Keratinocyte (primary cell): ENCODE results near the gene LPXN. TPM values are rescaled to one million over a fixed set of nuclear protein-coding genes. Genes with fewer than 3 reads are reported as not detected.
A peak's percentile ranks its signal among the peaks of the same experiment; 100 is the strongest.

Experiments used
- DNase-seq: peaks from one replicate; pipeline ENCODE4 v3.0.0-alpha.2; 2011; ENCODE audit warnings: low read depth, missing footprints, low spot score
- FAIRE-seq: peaks from 2 replicates; lab custom pipeline; 2011; peaks lifted over from hg19 to GRCh38; lab: Jason Lieb, UNC
- H2AFZ ChIP-seq: 2 replicates; pipeline ENCODE4 v1.6.0; 2012; ENCODE audit warnings: low read length, control low read depth, inconsistent platforms; ENCODE audit not compliant: control insufficient read depth
- H3K27ac ChIP-seq: 2 replicates; pipeline ENCODE4 v1.5.1; 2011; ENCODE audit warnings: low read length; ENCODE audit not compliant: control insufficient read depth, insufficient read depth
- H3K27me3 ChIP-seq: 3 replicates; pipeline ENCODE4 v1.6.0; 2011; ENCODE audit warnings: low read length; ENCODE audit not compliant: control insufficient read depth, insufficient read depth; ENCODE audit errors: extremely low read depth
- H3K36me3 ChIP-seq, 2 experiments: 2 replicates in 1 of 2; 3 replicates in 1 of 2; pipeline ENCODE4 v1.5.1; 2011; ENCODE audit warnings: low read length in 2 of 2, mild to moderate bottlenecking in 1 of 2; ENCODE audit not compliant: control insufficient read depth in 2 of 2, insufficient read depth in 2 of 2; ENCODE audit errors: extremely low read depth in 1 of 2
- H3K4me1 ChIP-seq: 3 replicates; pipeline ENCODE4 v1.5.1; 2011; ENCODE audit warnings: low read length; ENCODE audit not compliant: control insufficient read depth, insufficient read depth; ENCODE audit errors: extremely low read depth
- H3K4me2 ChIP-seq: 3 replicates; pipeline ENCODE4 v1.6.0; 2011; ENCODE audit warnings: low read depth, low read length; ENCODE audit not compliant: control insufficient read depth, insufficient read depth; ENCODE audit errors: extremely low read depth
- H3K4me3 ChIP-seq, 3 experiments: fragments of 200-600 bp in 1 of 3; sonication (generic) in 1 of 3; 2 replicates in 2 of 3; 3 replicates in 1 of 3; pipeline ENCODE4 v1.5.1; 2011 to 2016; ENCODE audit warnings: low read length in 3 of 3, mild to moderate bottlenecking in 3 of 3, control low read depth in 2 of 3, inconsistent platforms in 1 of 3, low read depth in 1 of 3, mixed read lengths in 1 of 3, mixed run types in 1 of 3, moderate library complexity in 1 of 3; ENCODE audit not compliant: control insufficient read depth in 2 of 3, insufficient read depth in 2 of 3; ENCODE audit errors: extremely low read depth in 1 of 3
- H3K79me2 ChIP-seq: 2 replicates; pipeline ENCODE4 v1.6.0; 2012; ENCODE audit warnings: low read length; ENCODE audit not compliant: control insufficient read depth, insufficient read depth
- H3K9ac ChIP-seq: 3 replicates; pipeline ENCODE4 v1.6.0; 2011; ENCODE audit warnings: low read length; ENCODE audit not compliant: control insufficient read depth, insufficient read depth; ENCODE audit errors: extremely low read depth
- H3K9me1 ChIP-seq: 3 replicates; pipeline ENCODE4 v1.6.0; 2011; ENCODE audit warnings: low read length; ENCODE audit not compliant: control insufficient read depth, insufficient read depth; ENCODE audit errors: extremely low read depth
- H3K9me3 ChIP-seq: 2 replicates; pipeline ENCODE4 v1.5.1; 2012; ENCODE audit warnings: low read depth, low read length; ENCODE audit not compliant: control insufficient read depth
- H4K20me1 ChIP-seq: 3 replicates; pipeline ENCODE4 v1.6.0; 2011; ENCODE audit warnings: low read length; ENCODE audit not compliant: control insufficient read depth, insufficient read depth; ENCODE audit errors: extremely low read depth
- EZH2 ChIP-seq: IDR thresholded peaks from one replicate; pipeline ENCODE4 v1.6.1; 2012; ENCODE audit warnings: inconsistent platforms, mild to moderate bottlenecking, low read length, moderate library complexity
- dilution Hi-C: fragments of 300-500 bp; cut with MboI; formaldehyde crosslinking; loops from one replicate; pipeline ENCODE4 v1.7.0; 2020; ENCODE audit warnings: low sequenced_read_pairs; ENCODE audit not compliant: extremely low pct_ligation_motif_present
- polyA plus RNA-seq, 5 experiments: library from polyadenylated mRNA; depleted of rRNA in 3 of 5; stranded (reverse) in 3 of 5; stranded (forward) in 1 of 5; unstranded in 1 of 5; fragments of >200 nt; gene quantifications; 1 replicate in 1 of 5; 2 replicates in 3 of 5; 3 replicates in 1 of 5; pipeline versions ENCODE4 v1.2.1 to v1.2.3, GENCODE V29; 2011 to 2012; ENCODE audit warnings: missing spikeins in 2 of 5, low read depth in 1 of 5, low replicate concordance in 1 of 5
- TF ChIP-seq, protein P1 (sequence below), 3 experiments: IDR thresholded peaks in 1 of 3; conservative IDR thresholded peaks in 1 of 3; optimal IDR thresholded peaks in 1 of 3; 2 replicates in 2 of 3; 3 replicates in 1 of 3; pipeline versions ENCODE3 to v1.5.1; 2011; ENCODE audit warnings: low read length in 3 of 3, mild to moderate bottlenecking in 3 of 3, moderate library complexity in 2 of 3, control low read depth in 1 of 3, inconsistent platforms in 1 of 3; ENCODE audit not compliant: insufficient read depth in 2 of 3; ENCODE audit errors: extremely low read depth in 1 of 3

The LPXN gene
- polyA plus RNA-seq, 1 donor (not counting 4 experiments of a cell fraction or from before 2014, with no cell fraction given), result 83.9 TPM

DNA sequence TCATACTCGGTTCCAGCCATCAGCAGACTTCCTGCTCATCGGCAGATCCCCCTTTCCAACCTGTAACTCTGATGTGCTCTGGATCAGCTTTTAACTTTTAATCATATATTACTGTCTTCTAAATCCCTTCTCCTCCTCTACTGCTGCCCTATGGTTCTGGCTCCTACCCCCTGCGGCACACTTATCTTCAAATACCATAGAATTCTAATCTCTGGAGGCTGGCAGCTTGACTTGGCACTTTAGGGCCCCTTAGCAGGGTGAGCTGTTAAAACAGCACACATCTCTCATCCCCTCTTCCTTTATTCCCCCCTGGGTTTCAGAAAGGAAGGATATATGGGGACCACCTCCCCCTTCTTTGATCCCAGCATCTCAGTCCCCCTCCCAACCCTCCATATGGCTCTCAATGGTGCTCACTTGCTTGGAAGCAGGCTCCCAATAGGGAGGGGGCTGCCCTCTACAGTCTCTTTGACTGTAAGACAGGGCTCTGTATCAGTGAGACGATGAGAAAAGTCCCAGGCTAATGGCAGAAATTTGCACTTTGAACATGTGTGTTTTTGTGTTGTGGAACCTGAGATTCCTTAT, 42.4 kb upstream of the LPXN start:
- dilution Hi-C loops, result no loop called here

DNA sequence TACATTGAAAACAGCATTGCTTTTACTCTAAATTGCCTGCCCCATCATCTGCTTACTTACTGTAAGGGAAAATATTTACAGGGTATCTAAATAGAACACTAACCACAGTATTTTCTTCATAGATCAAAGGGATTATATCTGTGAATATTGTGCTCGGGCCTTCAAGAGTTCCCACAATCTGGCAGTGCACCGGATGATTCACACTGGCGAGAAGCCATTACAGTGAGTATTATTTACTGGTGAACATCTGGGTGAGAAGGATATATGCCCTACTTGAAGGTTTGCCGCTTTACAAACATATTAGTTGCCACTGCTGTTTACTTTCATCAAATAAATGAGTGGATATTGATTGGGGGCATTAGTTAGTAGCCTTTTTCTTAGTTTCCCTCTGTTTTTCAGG, 40.9 kb upstream of the LPXN start:
- H4K20me1 ChIP-seq, result no peaks in the 10 kb centered on the region
- H3K9ac ChIP-seq, result no peak overlapping the region
- peaks cover 6% of the 10 kb centered on the region for H3K79me2 ChIP-seq
- no peaks in the 10 kb centered on the region for H3K27me3 ChIP-seq
- peaks cover 20% of the 10 kb centered on the region for H3K4me1 ChIP-seq
- peak overlapping the region; percentile 17 for H3K27ac ChIP-seq
- no peak overlapping the region for H2AFZ ChIP-seq
- FAIRE-seq (peak; percentile 96), DNase-seq (no peak)
- H3K9me1 ChIP-seq, result no peaks in the 10 kb centered on the region
- no peak overlapping the region for H3K4me3 ChIP-seq
- dilution Hi-C loops, result no loop called here
- H3K36me3 ChIP-seq, result peaks cover 29 to 39% of the 10 kb centered on the region in 2 experiments
- TF ChIP-seq EZH2, result no peak
- TF ChIP-seq, protein P1, sequence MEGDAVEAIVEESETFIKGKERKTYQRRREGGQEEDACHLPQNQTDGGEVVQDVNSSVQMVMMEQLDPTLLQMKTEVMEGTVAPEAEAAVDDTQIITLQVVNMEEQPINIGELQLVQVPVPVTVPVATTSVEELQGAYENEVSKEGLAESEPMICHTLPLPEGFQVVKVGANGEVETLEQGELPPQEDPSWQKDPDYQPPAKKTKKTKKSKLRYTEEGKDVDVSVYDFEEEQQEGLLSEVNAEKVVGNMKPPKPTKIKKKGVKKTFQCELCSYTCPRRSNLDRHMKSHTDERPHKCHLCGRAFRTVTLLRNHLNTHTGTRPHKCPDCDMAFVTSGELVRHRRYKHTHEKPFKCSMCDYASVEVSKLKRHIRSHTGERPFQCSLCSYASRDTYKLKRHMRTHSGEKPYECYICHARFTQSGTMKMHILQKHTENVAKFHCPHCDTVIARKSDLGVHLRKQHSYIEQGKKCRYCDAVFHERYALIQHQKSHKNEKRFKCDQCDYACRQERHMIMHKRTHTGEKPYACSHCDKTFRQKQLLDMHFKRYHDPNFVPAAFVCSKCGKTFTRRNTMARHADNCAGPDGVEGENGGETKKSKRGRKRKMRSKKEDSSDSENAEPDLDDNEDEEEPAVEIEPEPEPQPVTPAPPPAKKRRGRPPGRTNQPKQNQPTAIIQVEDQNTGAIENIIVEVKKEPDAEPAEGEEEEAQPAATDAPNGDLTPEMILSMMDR (optimal IDR thresholded peaks at IDR 0.05 in 1 of 3, IDR thresholded peaks at IDR 0.05 in 1 of 3, conservative IDR thresholded peaks at IDR 0.05 in 1 of 3; ENCODE audit: extremely low read depth in 1 of 3, insufficient read depth in 2 of 3, low read length in 3 of 3), result no peak
- H3K4me2 ChIP-seq, result no peak overlapping the region
- no peaks in the 10 kb centered on the region for H3K9me3 ChIP-seq

More for the DNA sequence above, 42.4 kb upstream of the LPXN start:
- H3K27me3 ChIP-seq, result no peaks in the 10 kb centered on the region
- no peaks in the 10 kb centered on the region for H4K20me1 ChIP-seq
- DNase-seq, result no peak
- H3K27ac ChIP-seq, result no peak overlapping the region
- H2AFZ ChIP-seq, result no peak overlapping the region
- peaks cover 34% of the 10 kb centered on the region for H3K4me1 ChIP-seq
- peaks cover 22 to 34% of the 10 kb centered on the region in 2 experiments for H3K36me3 ChIP-seq
- no peak overlapping the region for H3K4me3 ChIP-seq
- FAIRE-seq, result no peak
- H3K9me1 ChIP-seq, result no peaks in the 10 kb centered on the region
- H3K9me3 ChIP-seq, result no peaks in the 10 kb centered on the region
- H3K9ac ChIP-seq, result no peak overlapping the region
- H3K4me2 ChIP-seq, result no peak overlapping the region
- TF ChIP-seq, protein P1 (optimal IDR thresholded peaks at IDR 0.05 in 1 of 3, IDR thresholded peaks at IDR 0.05 in 1 of 3, conservative IDR thresholded peaks at IDR 0.05 in 1 of 3; ENCODE audit: extremely low read depth in 1 of 3, insufficient read depth in 2 of 3, low read length in 3 of 3), result no peak
- no peak for TF ChIP-seq EZH2
- H3K79me2 ChIP-seq, result peaks cover 8% of the 10 kb centered on the region
